Measurements from ENCODE around the gene IRX4.

IRX4 gene

GRCh38 chr5:1857256-1857600 is 25.5 kb downstream of the IRX4 start:
- H3K4me3 ChIP-seq (ENCODE audit: low read depth, low read length), result no peak overlapping the region
- peaks cover 14% of the 10 kb centered on the region for H3K27me3 ChIP-seq (replicated peaks)
- TF ChIP-seq CTCF (IDR thresholded peaks at IDR 0.05; ENCODE audit: low read depth, low read length, missing control alignments), result no peak

GRCh38 chr5:1856596-1857255 is 26.0 kb downstream of the IRX4 start:
- H3K27ac ChIP-seq, result no peak overlapping the region
- peaks cover 15% of the 10 kb centered on the region for H3K27me3 ChIP-seq (replicated peaks)
- H3K4me3 ChIP-seq (ENCODE audit: low read depth, low read length), result no peak overlapping the region
- in situ Hi-C loops (cut with HindIII; ENCODE audit: low pct_ligation_motif_present, low sequenced_read_pairs), result no loop called here
- no peaks in the 10 kb centered on the region for H3K36me3 ChIP-seq (replicated peaks)
- DNase-seq, result no peak
- TF ChIP-seq CTCF (IDR thresholded peaks at IDR 0.05; ENCODE audit: low read depth, low read length, missing control alignments), result no peak

More at GRCh38 chr5:1857256-1857600, 25.5 kb downstream of the IRX4 start:
- DNase-seq, result no peak
- in situ Hi-C loops (cut with HindIII; ENCODE audit: low pct_ligation_motif_present, low sequenced_read_pairs), result no loop called here
- H3K36me3 ChIP-seq (replicated peaks), result no peaks in the 10 kb centered on the region
- no peak overlapping the region for H3K27ac ChIP-seq

- in situ Hi-C loops (cut with HindIII; ENCODE audit: low pct_ligation_motif_present, low sequenced_read_pairs), result no loop called here
- Histone ChIP-seq H3K36me3 (replicated peaks) (no peaks in the 10 kb centered on the region), H3K27ac (no peak overlapping the region), H3K27me3 (replicated peaks) (peaks cover 27% of the 10 kb centered on the region), H3K4me3 (ENCODE audit: low read depth, low read length) (no peak overlapping the region)
- TF ChIP-seq CTCF (IDR thresholded peaks at IDR 0.05; ENCODE audit: low read depth, low read length, missing control alignments), result no peak
- no peak for DNase-seq
Observed at GRCh38 chr5:1855596-1855995, 27.1 kb downstream of the IRX4 start.

- H3K27me3 ChIP-seq (replicated peaks), result peaks cover 32% of the 10 kb centered on the region
- in situ Hi-C loops (cut with HindIII; ENCODE audit: low pct_ligation_motif_present, low sequenced_read_pairs), result no loop called here
- no peak overlapping the region for H3K4me3 ChIP-seq (ENCODE audit: low read depth, low read length)
- TF ChIP-seq CTCF (IDR thresholded peaks at IDR 0.05; ENCODE audit: low read depth, low read length, missing control alignments), result no peak
- no peaks in the 10 kb centered on the region for H3K36me3 ChIP-seq (replicated peaks)
- DNase-seq, result no peak
- no peak overlapping the region for H3K27ac ChIP-seq
Observed at GRCh38 chr5:1855075-1855474, 27.6 kb downstream of the IRX4 start.

GRCh38 chr5:1853531-1853930 is 29.2 kb downstream of the IRX4 start:
- no peaks in the 10 kb centered on the region for H3K36me3 ChIP-seq (replicated peaks)
- H3K4me3 ChIP-seq (ENCODE audit: low read depth, low read length), result no peak overlapping the region
- H3K27me3 ChIP-seq (replicated peaks), result peaks cover 41% of the 10 kb centered on the region
- TF ChIP-seq CTCF (IDR thresholded peaks at IDR 0.05; ENCODE audit: low read depth, low read length, missing control alignments), result no peak
- H3K27ac ChIP-seq, result no peak overlapping the region
- no peak for DNase-seq
- in situ Hi-C loops (cut with HindIII; ENCODE audit: low pct_ligation_motif_present, low sequenced_read_pairs), result no loop called here

- Histone ChIP-seq H3K36me3 (replicated peaks) (no peaks in the 10 kb centered on the region), H3K27me3 (replicated peaks) (peaks cover 41% of the 10 kb centered on the region), H3K4me3 (ENCODE audit: low read depth, low read length) (no peak overlapping the region), H3K27ac (no peak overlapping the region)
- no peak for DNase-seq
- TF ChIP-seq CTCF (IDR thresholded peaks at IDR 0.05; ENCODE audit: low read depth, low read length, missing control alignments), result no peak
- in situ Hi-C loops (cut with HindIII; ENCODE audit: low pct_ligation_motif_present, low sequenced_read_pairs), result no loop called here
Observed at GRCh38 chr5:1852324-1852947, 30.3 kb downstream of the IRX4 start.
